ENCODE results near the gene COX6B2. TPM values are rescaled to one million over a fixed set of nuclear protein-coding genes. Genes with fewer than 3 reads are reported as not detected.

Gene COX6B2
- total RNA-seq, 1 donor from 2014 or later = not detected

GRCh38 chr19:55321466-55322137 is 32.9 kb downstream of the COX6B2 start:
- no peak overlapping the region for H3K4me3 Mint-ChIP-seq (ENCODE audit: unreplicated experiment)
- TF ChIP-seq, protein P1, sequence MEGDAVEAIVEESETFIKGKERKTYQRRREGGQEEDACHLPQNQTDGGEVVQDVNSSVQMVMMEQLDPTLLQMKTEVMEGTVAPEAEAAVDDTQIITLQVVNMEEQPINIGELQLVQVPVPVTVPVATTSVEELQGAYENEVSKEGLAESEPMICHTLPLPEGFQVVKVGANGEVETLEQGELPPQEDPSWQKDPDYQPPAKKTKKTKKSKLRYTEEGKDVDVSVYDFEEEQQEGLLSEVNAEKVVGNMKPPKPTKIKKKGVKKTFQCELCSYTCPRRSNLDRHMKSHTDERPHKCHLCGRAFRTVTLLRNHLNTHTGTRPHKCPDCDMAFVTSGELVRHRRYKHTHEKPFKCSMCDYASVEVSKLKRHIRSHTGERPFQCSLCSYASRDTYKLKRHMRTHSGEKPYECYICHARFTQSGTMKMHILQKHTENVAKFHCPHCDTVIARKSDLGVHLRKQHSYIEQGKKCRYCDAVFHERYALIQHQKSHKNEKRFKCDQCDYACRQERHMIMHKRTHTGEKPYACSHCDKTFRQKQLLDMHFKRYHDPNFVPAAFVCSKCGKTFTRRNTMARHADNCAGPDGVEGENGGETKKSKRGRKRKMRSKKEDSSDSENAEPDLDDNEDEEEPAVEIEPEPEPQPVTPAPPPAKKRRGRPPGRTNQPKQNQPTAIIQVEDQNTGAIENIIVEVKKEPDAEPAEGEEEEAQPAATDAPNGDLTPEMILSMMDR (IDR thresholded peaks at IDR 0.05; ENCODE audit: unreplicated experiment) = no peak
- peaks cover 7% of the 10 kb centered on the region for H3K36me3 Mint-ChIP-seq (ENCODE audit: low read depth, unreplicated experiment)
- H3K27me3 Mint-ChIP-seq (ENCODE audit: unreplicated experiment) = peaks cover 8% of the 10 kb centered on the region
- no peaks in the 10 kb centered on the region for H3K9me3 Mint-ChIP-seq (ENCODE audit: unreplicated experiment)
- no peaks in the 10 kb centered on the region for H3K4me1 Mint-ChIP-seq (ENCODE audit: unreplicated experiment)
- H3K27ac Mint-ChIP-seq (ENCODE audit: unreplicated experiment) = no peak overlapping the region
- DNase-seq (ENCODE audit: low spot score) = no peak

GRCh38 chr19:55320844-55321419 is 33.6 kb downstream of the COX6B2 start:
- H3K36me3 Mint-ChIP-seq (ENCODE audit: low read depth, unreplicated experiment) = peaks cover 7% of the 10 kb centered on the region
- no peak overlapping the region for H3K4me3 Mint-ChIP-seq (ENCODE audit: unreplicated experiment)
- H3K27ac Mint-ChIP-seq (ENCODE audit: unreplicated experiment) = no peak overlapping the region
- H3K9me3 Mint-ChIP-seq (ENCODE audit: unreplicated experiment) = no peaks in the 10 kb centered on the region
- TF ChIP-seq, protein P1 (IDR thresholded peaks at IDR 0.05; ENCODE audit: unreplicated experiment) = no peak
- H3K4me1 Mint-ChIP-seq (ENCODE audit: unreplicated experiment) = no peaks in the 10 kb centered on the region
- no peak for DNase-seq (ENCODE audit: low spot score)
- peaks cover 6% of the 10 kb centered on the region for H3K27me3 Mint-ChIP-seq (ENCODE audit: unreplicated experiment)

- TF ChIP-seq, protein P1 (IDR thresholded peaks at IDR 0.05; ENCODE audit: unreplicated experiment) = no peak
- H3K27me3 Mint-ChIP-seq (ENCODE audit: unreplicated experiment) = peaks cover 6% of the 10 kb centered on the region
- H3K4me1 Mint-ChIP-seq (ENCODE audit: unreplicated experiment) = no peaks in the 10 kb centered on the region
- peak overlapping the region; percentile 69 for H3K4me3 Mint-ChIP-seq (ENCODE audit: unreplicated experiment)
- no peaks in the 10 kb centered on the region for H3K9me3 Mint-ChIP-seq (ENCODE audit: unreplicated experiment)
- peaks cover 7% of the 10 kb centered on the region for H3K36me3 Mint-ChIP-seq (ENCODE audit: low read depth, unreplicated experiment)
- H3K27ac Mint-ChIP-seq (ENCODE audit: unreplicated experiment) = no peak overlapping the region
- DNase-seq (ENCODE audit: low spot score) = peak; percentile 74
Observed at GRCh38 chr19:55319785-55320184, 34.7 kb downstream of the COX6B2 start.

GRCh38 chr19:55316646-55317045 is 37.9 kb downstream of the COX6B2 start:
- TF ChIP-seq, protein P1 (IDR thresholded peaks at IDR 0.05; ENCODE audit: unreplicated experiment) = no peak
- peaks cover 11% of the 10 kb centered on the region for H3K27me3 Mint-ChIP-seq (ENCODE audit: unreplicated experiment)
- H3K36me3 Mint-ChIP-seq (ENCODE audit: low read depth, unreplicated experiment) = peaks cover under 1% of the 10 kb centered on the region
- H3K4me1 Mint-ChIP-seq (ENCODE audit: unreplicated experiment) = no peaks in the 10 kb centered on the region
- no peak overlapping the region for H3K27ac Mint-ChIP-seq (ENCODE audit: unreplicated experiment)
- H3K9me3 Mint-ChIP-seq (ENCODE audit: unreplicated experiment) = no peaks in the 10 kb centered on the region
- no peak for DNase-seq (ENCODE audit: low spot score)
- H3K4me3 Mint-ChIP-seq (ENCODE audit: unreplicated experiment) = no peak overlapping the region

DNA sequence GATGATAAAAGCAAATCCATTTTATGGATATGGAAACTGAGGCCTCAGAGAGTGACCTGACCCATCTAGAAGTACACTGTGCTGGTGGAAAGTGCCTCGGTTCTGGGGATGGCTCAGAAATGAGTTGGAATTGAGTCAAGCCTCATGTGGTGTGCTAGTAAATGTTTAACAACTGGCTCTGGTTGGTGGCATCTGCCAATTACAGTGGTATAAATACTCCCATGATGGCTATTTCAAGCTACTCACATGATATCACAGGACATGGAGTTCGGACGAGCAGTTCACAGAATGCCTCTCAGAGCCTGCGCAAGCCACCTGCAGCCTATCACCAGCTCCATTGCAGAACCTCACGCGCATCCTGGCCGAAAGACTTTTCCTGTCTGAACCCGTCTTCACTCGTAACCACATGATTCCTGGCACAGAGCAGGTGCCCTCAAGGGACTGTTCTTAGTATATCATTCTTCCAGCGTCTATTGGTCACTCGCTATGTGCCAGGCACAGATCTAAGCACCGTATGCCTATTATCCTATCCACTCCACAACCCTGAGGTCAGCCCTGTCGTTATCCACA is 38.5 kb downstream of the COX6B2 start:
- Mint-ChIP-seq H3K9me3 (ENCODE audit: unreplicated experiment) (no peaks in the 10 kb centered on the region), H3K36me3 (ENCODE audit: low read depth, unreplicated experiment) (no peaks in the 10 kb centered on the region), H3K4me1 (ENCODE audit: unreplicated experiment) (no peaks in the 10 kb centered on the region), H3K27ac (ENCODE audit: unreplicated experiment) (no peak overlapping the region), H3K4me3 (ENCODE audit: unreplicated experiment) (no peak overlapping the region), H3K27me3 (ENCODE audit: unreplicated experiment) (peaks cover 11% of the 10 kb centered on the region)
- no peak for DNase-seq (ENCODE audit: low spot score)
- TF ChIP-seq, protein P1 (IDR thresholded peaks at IDR 0.05; ENCODE audit: unreplicated experiment) = no peak
